Tibial nerve (tissue), 4 donors: ENCODE data around the gene COPS2. TPM values are rescaled to one million over a fixed set of nuclear protein-coding genes. Genes with fewer than 3 reads are reported as not detected.

Experiments used
- small RNA-seq: library from RNA; depleted of rRNA; stranded (forward); fragments of <200 nt; gene quantifications from one replicate; pipeline ENCODE3, GENCODE V24; 2016
- total RNA-seq, 4 donors: library from RNA; depleted of rRNA; stranded (reverse); fragments of >200 nt; gene quantifications; one replicate each; pipeline ENCODE4 v1.1.0, GENCODE V29; 2016

The COPS2 gene
- total RNA-seq, 4 donors from 2014 or later: 57.1 to 88.5 (median 67.7) TPM

Small RNAs within 50 kb of the gene (small RNA-seq; reads per million reads assigned to genes)
- gene MIR4716 (not detected), gene RF00019 (not detected), gene RN7SL307P (not detected)

Other genes with a start within 250 kb of the COPS2 start
- 10 to 100 TPM; 36.9 to 71.7 (median 47.5) TPM for gene SHC4, start 191.7 kb downstream of the COPS2 start, total RNA-seq
- 100 to 1,000 TPM; 178 to 324 (median 283) TPM for gene SECISBP2L, start 109.2 kb downstream of the COPS2 start, total RNA-seq
- gene GALK2, start 14.6 kb upstream of the COPS2 start, total RNA-seq: 10 to 100 TPM; 34.5 to 56.6 (median 47.4) TPM